Immature natural killer cell (primary cell): ENCODE data around the gene MCOLN1. TPM values are rescaled to one million over a fixed set of nuclear protein-coding genes. Genes with fewer than 3 reads are reported as not detected.

Source experiments
- DNase-seq, 3 donors: peaks; one replicate each; pipeline ENCODE4 v3.0.0; 2022; ENCODE audit warnings: mixed read lengths in 1 of 3
- H3K27ac Mint-ChIP-seq, 6 donors: one replicate each; pipeline ENCODE4 v1.8.0; 2020; ENCODE audit warnings: mixed read lengths in 6 of 6, mild to moderate bottlenecking in 5 of 6, inconsistent platforms in 4 of 6, moderate library complexity in 3 of 6
- H3K27me3 Mint-ChIP-seq, 3 donors: one replicate each; pipeline ENCODE4 v1.8.0; 2020 to 2021; ENCODE audit warnings: low read depth in 3 of 3, mild to moderate bottlenecking in 3 of 3, mixed read lengths in 3 of 3, moderate library complexity in 3 of 3, inconsistent platforms in 1 of 3
- H3K36me3 Mint-ChIP-seq, 3 donors: one replicate each; pipeline ENCODE4 v1.8.0; 2020; ENCODE audit warnings: mixed read lengths in 3 of 3, inconsistent platforms in 2 of 3, mild to moderate bottlenecking in 2 of 3
- H3K4me1 Mint-ChIP-seq, 2 donors: one replicate each; pipeline ENCODE4 v1.8.0; 2020; ENCODE audit warnings: inconsistent platforms in 2 of 2, mild to moderate bottlenecking in 2 of 2, mixed read lengths in 2 of 2, moderate library complexity in 1 of 2
- H3K4me3 Mint-ChIP-seq, 5 donors: one replicate each; pipeline ENCODE4 v1.8.0; 2020; ENCODE audit warnings: mild to moderate bottlenecking in 5 of 5, mixed read lengths in 5 of 5, inconsistent platforms in 3 of 5, moderate library complexity in 3 of 5
- H3K9me3 Mint-ChIP-seq, 6 donors: one replicate each; pipeline ENCODE4 v1.8.0; 2020; ENCODE audit warnings: mild to moderate bottlenecking in 6 of 6, mixed read lengths in 6 of 6, inconsistent platforms in 4 of 6, moderate library complexity in 3 of 6
- polyA plus RNA-seq, 3 donors: library from polyadenylated mRNA; unstranded; fragments of 300-500 nt; fragmentation: Illumina TruSeq; gene quantifications; one replicate each; pipeline ENCODE4 v1.2.3, GENCODE V29; 2021

The MCOLN1 gene
- polyA plus RNA-seq, 3 donors from 2014 or later = 6.6 to 17.1 (median 9.5) TPM

DNA sequence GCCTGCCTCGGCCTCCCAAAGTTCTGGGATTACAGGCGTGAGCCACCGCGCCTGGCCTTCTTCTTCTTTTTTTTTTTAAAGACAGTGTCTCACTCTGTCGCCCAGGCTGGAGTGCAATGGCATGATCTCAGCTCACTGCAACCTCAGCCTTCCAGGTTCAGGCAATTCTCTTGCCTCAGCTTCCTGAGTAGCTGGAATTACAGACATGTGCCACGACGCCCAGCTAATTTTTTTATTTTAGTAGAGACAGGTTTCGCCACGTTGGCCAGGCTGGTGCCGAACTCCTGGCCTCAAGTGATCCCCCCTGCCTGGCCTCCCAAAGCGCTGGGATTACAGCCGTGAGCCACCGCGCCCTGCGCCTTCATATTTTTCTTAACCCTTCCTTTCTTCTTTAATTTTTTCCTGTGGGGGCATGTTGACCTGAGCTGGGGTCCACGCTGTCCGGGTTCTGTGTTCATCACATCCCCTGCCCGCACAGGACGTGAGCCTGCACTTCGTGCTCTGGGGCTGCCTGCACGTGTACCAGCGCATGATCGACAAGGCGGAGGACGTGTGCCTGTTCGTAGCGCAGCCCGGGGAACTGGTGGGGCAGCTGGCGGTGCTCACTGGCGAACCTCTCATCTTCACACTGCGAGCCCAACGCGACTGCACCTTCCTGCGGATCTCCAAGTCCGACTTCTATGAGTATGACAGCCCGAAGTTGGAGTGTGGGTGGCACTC lies 27.2 kb downstream of the MCOLN1 start:
- no peak overlapping the region for H3K4me3 Mint-ChIP-seq
- no peaks in the 10 kb centered on the region for H3K27me3 Mint-ChIP-seq
- peaks cover 4 to 13% (median 12%) of the 10 kb centered on the region in 3 donors for H3K36me3 Mint-ChIP-seq
- no peak overlapping the region for H3K27ac Mint-ChIP-seq
- peaks cover 8 to 11% of the 10 kb centered on the region in 2 donors for H3K4me1 Mint-ChIP-seq
- DNase-seq = no peak
- no peaks in the 10 kb centered on the region for H3K9me3 Mint-ChIP-seq

DNA sequence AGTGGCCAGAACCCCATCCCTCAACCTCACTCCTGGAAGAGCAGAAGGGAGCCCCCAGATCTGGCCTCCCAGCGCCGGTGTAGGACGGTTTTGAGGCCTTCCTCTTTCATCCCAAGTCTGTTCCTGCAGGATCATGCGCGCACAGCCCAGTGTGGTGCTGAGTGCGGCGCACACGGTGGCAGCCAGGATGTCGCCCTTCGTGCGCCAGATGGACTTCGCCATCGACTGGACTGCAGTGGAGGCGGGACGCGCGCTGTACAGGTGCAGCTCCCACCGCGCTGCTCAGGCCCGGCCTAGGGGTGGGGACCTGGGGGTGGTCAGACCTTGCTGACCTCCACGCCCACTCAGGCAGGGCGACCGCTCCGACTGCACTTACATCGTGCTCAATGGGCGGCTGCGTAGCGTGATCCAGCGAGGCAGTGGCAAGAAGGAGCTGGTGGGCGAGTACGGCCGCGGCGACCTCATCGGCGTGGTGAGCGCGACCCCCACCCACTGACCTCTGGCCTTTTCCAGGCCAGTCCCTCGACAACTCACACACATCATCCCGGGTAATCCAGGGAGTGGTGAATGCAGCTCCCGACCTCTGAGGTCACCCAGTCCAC lies 27.8 kb downstream of the MCOLN1 start:
- no peak for DNase-seq
- Mint-ChIP-seq H3K36me3 (peaks cover 4 to 13% (median 12%) of the 10 kb centered on the region in 3 donors), H3K9me3 (no peaks in the 10 kb centered on the region), H3K27me3 (no peaks in the 10 kb centered on the region), H3K4me3 (no peak overlapping the region), H3K4me1 (peaks cover 8 to 11% of the 10 kb centered on the region in 2 donors), H3K27ac (no peak overlapping the region)

DNA sequence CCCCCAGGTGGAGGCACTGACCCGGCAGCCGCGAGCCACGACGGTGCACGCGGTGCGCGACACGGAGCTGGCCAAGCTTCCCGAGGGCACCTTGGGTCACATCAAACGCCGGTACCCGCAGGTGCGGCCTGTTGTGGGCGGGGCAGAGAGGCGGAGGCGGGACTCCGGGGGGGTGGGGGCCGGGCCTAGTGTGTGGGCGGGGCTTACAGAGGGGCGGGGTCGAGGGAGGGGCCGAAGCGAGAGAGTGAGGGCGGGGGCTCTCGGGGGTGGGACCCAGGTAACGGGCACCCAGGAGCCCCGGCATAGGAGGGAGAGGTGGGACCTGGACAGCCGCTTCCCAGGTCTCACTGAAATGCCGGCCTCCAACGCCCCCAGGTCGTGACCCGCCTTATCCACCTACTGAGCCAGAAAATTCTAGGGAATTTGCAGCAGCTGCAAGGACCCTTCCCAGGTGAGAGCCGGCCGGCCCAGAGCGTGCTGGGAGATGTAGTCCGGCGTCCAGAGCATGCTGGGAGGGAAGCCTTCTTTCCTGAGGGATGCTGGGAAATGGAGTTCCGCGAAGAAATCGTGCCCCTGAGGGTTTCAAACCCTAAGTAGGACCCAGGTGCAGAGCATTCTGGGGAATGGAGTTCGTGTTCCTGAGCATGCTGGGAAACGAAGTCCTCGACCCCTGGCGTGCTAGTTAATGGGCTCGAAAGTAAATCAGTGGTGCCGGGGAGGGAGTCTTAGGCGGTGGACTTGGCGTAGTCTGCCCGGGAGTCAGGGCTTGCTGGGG lies 28.8 kb downstream of the MCOLN1 start:
- Mint-ChIP-seq H3K9me3 (no peaks in the 10 kb centered on the region), H3K4me3 (no peak overlapping the region), H3K4me1 (peaks cover 5 to 6% of the 10 kb centered on the region in 2 donors), H3K27ac (peak overlapping the region in 1 of 6 donors; percentile 17), H3K27me3 (no peaks in the 10 kb centered on the region), H3K36me3 (peaks cover 0 to 9% (median 8%) of the 10 kb centered on the region in 3 donors)
- peak in 2 of 3 donors; percentile 16 to 17 for DNase-seq

DNA sequence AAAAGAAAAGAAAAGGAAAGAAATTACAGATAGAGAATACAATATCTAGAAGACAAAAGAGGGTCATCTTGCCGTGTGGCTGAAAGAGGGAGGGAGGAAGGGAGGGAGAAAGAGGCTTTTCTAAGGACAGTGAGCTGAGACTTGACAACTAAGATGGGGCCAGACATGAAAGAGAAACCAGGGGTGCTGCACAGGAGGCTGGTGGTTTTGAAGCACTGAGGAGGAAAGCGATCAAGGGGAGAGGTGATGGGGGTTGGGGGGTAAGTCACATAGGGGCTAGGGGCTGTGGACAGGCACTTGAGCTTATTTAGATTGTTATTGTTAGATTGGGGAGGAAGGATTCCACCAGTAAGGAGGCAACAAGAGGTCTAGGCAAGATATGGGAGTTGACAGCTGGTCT lies 30.4 kb downstream of the MCOLN1 start:
- Mint-ChIP-seq H3K4me3 (no peak overlapping the region), H3K9me3 (no peaks in the 10 kb centered on the region), H3K36me3 (peaks cover 1 to 17% (median 14%) of the 10 kb centered on the region in 3 donors), H3K27me3 (no peaks in the 10 kb centered on the region), H3K27ac (no peak overlapping the region), H3K4me1 (peaks cover 0 to 3% of the 10 kb centered on the region in 2 donors)
- DNase-seq = no peak

DNA sequence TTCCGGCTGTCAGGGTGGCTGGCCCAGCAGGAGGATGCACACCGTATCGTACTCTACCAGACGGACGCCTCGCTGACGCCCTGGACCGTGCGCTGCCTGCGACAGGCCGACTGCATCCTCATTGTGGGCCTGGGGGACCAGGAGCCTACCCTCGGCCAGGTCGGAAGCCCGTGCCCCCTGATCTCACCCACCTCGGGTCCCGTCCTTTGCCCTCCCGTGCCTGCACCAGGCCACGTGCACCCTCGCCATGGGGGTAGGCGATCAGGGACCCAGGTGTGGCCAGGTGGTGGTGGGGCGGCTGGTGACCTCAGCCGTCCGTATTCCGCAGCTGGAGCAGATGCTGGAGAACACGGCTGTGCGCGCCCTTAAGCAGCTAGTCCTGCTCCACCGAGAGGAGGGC lies 32.1 kb downstream of the MCOLN1 start:
- DNase-seq = no peak
- H3K9me3 Mint-ChIP-seq = no peaks in the 10 kb centered on the region
- peak overlapping the region in 1 of 6 donors; percentile 22 for H3K27ac Mint-ChIP-seq
- peaks cover 0 to 3% of the 10 kb centered on the region in 2 donors for H3K4me1 Mint-ChIP-seq
- no peaks in the 10 kb centered on the region for H3K27me3 Mint-ChIP-seq
- H3K36me3 Mint-ChIP-seq = peaks cover 9 to 29% (median 24%) of the 10 kb centered on the region in 3 donors
- no peak overlapping the region for H3K4me3 Mint-ChIP-seq

DNA sequence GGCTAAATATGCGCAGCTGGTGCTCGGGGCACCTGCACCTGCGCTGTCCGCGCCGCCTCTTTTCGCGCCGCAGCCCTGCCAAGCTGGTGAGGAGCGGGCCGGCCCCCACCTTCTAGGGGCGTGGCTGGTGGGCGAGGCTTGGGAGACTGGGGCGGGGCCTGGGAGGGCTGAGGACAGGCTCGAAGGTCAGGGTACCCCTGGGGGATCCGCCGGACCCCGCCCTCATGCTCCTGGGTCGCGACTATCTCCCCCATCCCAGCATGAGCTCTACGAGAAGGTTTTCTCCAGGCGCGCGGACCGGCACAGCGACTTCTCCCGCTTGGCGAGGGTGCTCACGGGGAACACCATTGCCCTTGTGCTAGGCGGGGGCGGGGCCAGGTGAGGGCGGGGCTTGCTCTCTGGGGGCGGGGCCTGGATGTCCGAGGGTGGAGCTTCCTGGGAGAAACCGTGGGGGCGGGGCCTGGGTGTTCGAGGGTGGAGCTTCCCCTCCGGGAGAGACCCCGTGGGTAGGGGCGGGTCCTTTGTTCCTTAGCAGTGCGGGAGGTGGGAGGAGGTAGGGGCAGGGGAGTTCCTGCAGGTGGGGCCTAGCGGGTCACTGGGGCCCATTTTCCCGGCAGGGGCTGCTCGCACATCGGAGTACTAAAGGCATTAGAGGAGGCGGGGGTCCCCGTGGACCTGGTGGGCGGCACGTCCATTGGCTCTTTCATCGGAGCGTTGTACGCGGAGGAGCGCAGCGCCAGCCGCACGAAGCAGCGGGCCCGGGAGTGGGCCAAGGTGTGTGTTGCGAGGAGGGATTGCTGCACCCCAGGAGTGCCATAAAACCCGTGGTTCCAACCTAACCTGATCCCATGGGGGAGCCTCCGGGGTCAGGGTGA lies 32.8 kb downstream of the MCOLN1 start:
- no peak overlapping the region for H3K4me3 Mint-ChIP-seq
- no peaks in the 10 kb centered on the region for H3K27me3 Mint-ChIP-seq
- no peaks in the 10 kb centered on the region for H3K9me3 Mint-ChIP-seq
- DNase-seq = no peak
- H3K36me3 Mint-ChIP-seq = peaks cover 10 to 31% (median 26%) of the 10 kb centered on the region in 3 donors
- H3K4me1 Mint-ChIP-seq = peaks cover 0 to 3% of the 10 kb centered on the region in 2 donors
- H3K27ac Mint-ChIP-seq = no peak overlapping the region

DNA sequence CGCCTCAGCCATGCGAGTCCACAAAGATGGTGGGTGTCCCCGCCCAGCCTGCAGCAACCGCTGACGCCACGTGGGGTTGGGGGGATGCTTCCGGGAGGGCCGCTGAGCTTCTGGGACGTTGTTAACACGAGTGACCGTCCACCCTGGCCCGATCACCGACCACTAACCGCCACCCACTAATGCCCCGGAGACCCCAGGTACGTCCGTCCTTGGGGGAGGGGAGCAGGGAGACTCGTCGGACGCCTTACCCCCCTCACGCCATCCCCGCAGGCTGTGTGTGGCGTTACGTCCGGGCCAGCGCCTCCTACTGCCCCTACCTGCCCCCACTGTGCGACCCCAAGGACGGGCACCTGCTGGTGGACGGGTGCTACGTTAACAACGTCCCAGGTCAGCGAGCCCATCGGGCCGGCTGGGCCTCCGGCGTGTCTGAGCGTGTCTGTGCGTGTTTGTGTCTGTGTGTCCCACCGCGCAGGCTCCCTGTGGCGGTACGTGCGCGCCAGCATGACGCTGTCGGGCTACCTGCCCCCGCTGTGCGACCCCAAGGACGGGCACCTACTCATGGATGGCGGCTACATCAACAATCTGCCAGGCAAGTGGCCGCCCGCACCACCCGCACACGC lies 34.4 kb downstream of the MCOLN1 start:
- Mint-ChIP-seq H3K4me3 (no peak overlapping the region), H3K36me3 (peaks cover 13 to 30% (median 29%) of the 10 kb centered on the region in 3 donors), H3K27ac (no peak overlapping the region), H3K9me3 (no peaks in the 10 kb centered on the region), H3K27me3 (no peaks in the 10 kb centered on the region), H3K4me1 (no peaks in the 10 kb centered on the region)
- DNase-seq = no peak

DNA sequence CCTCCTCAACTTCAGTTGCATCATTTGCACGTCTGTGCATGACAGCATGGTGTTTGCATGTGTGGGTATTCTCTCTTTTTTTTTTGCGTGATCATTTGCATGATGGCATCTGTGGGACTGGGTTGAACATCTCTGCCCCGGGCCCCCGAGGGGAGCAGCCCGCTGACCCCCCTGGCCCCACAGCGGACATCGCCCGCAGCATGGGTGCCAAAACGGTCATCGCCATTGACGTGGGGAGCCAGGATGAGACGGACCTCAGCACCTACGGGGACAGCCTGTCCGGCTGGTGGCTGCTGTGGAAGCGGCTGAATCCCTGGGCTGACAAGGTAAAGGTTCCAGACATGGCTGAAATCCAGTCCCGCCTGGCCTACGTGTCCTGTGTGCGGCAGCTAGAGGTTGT lies 36.2 kb downstream of the MCOLN1 start:
- H3K9me3 Mint-ChIP-seq = no peaks in the 10 kb centered on the region
- no peak overlapping the region for H3K27ac Mint-ChIP-seq
- H3K4me3 Mint-ChIP-seq = no peak overlapping the region
- peaks cover 0 to 2% (median 0%) of the 10 kb centered on the region in 3 donors for H3K27me3 Mint-ChIP-seq
- no peaks in the 10 kb centered on the region for H3K4me1 Mint-ChIP-seq
- peaks cover 13 to 26% (median 23%) of the 10 kb centered on the region in 3 donors for H3K36me3 Mint-ChIP-seq
- no peak for DNase-seq

DNA sequence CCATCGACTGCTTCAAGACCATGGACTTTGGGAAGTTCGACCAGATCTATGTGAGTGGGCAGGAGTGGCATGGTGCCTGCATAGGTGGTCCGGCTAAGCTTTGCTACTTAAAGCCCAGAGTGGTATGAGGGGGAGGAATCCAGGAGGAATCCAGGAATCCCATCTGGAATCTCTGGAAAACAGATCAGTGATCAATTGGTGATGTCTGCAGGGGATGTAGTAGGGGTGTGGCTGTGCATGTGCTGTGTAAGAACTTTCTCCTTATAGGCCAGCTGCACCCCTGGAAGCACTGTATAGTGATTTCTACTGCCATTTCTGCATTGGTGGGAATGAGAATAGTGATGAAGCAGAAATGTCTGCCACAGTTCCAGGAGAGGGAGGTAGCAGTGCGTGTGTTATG lies 36.7 kb downstream of the MCOLN1 start:
- Mint-ChIP-seq H3K4me3 (no peak overlapping the region), H3K4me1 (no peaks in the 10 kb centered on the region), H3K27me3 (peaks cover 0 to 2% (median 0%) of the 10 kb centered on the region in 3 donors), H3K9me3 (no peaks in the 10 kb centered on the region), H3K27ac (peak overlapping the region in 1 of 6 donors; percentile 29), H3K36me3 (peaks cover 13 to 26% (median 23%) of the 10 kb centered on the region in 3 donors)
- DNase-seq = no peak

DNA sequence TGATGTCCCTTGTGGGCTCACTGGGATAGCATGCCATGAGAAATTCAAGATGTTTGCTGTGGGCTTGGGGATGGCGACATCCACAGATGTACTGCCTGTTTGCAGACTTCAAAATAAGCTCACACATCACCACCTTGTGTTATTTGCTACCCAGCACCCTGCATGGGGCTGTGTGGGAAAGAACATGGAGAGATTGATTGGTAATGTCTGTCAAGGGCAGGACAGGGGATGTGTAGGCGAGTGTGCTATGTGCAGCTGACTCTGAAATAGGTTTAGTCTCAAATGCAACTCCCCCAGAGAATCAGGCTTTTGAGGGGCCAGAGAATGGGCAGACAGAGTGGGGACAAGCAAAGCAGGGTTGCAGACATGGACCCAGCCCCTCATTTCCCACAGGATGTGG lies 37.8 kb downstream of the MCOLN1 start:
- DNase-seq = no peak
- Mint-ChIP-seq H3K27me3 (peaks cover 0 to 2% (median 0%) of the 10 kb centered on the region in 3 donors), H3K36me3 (peaks cover 13 to 26% (median 23%) of the 10 kb centered on the region in 3 donors), H3K4me3 (no peak overlapping the region), H3K9me3 (no peaks in the 10 kb centered on the region), H3K4me1 (no peaks in the 10 kb centered on the region), H3K27ac (no peak overlapping the region)

DNA sequence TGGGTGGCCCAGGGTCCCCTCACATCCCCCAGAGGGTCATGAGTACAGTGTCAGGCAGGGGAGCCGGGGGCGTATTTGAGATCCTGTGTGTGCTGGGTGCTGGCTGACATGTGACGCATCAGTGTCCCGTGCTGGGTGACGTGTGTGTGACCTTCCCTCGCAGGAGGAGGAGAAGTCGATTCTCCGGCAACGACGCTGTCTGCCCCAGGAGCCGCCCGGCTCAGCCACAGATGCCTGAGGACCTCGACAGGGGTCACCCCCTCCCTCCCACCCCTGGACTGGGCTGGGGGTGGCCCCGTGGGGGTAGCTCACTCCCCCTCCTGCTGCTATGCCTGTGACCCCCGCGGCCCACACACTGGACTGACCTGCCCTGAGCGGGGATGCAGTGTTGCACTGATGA lies 38.9 kb downstream of the MCOLN1 start:
- Mint-ChIP-seq H3K4me3 (no peak overlapping the region), H3K36me3 (peaks cover 13 to 24% (median 23%) of the 10 kb centered on the region in 3 donors), H3K9me3 (no peaks in the 10 kb centered on the region), H3K4me1 (no peaks in the 10 kb centered on the region), H3K27me3 (peaks cover 0 to 2% (median 0%) of the 10 kb centered on the region in 3 donors), H3K27ac (no peak overlapping the region)
- DNase-seq = no peak

DNA sequence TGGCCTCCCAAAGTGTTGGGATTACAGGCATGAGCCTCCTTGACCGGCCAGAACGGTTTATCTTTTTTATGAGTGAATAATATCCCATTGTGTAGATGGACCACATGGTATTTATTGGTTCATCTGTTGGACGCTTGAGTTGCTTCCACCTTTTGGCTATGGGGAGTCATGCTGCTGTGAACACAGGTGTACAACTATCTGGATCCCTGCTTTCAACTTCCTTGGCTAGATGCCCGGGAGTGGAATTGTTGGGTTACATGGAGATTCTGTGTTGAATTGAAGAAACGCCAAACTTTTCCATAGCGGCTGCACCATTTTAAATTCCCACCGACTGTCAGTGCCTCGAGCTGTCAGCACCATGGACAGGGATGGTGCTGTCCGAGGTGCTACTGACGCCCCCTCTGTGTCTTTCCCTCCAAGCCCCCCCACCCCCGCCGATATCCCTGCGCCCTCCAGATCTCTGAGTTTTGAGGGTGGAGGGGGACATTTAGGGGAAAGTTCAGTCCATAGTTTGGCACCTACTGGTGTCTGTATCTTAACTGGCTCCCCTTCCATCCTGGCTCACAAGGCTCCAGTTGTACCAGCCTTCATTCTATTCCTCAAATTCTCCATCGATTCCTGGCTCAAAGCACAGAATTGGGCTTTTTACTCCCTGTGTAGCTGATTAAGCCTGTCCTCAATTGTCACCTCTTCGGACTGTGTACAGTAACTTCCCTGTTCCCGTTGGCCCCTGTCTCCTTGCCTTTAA lies 40.4 kb downstream of the MCOLN1 start:
- H3K36me3 Mint-ChIP-seq = peaks cover 11 to 17% (median 16%) of the 10 kb centered on the region in 3 donors
- no peak for DNase-seq
- H3K4me3 Mint-ChIP-seq = no peak overlapping the region
- H3K27ac Mint-ChIP-seq = no peak overlapping the region
- H3K4me1 Mint-ChIP-seq = no peaks in the 10 kb centered on the region
- no peaks in the 10 kb centered on the region for H3K9me3 Mint-ChIP-seq
- H3K27me3 Mint-ChIP-seq = peaks cover 0 to 2% (median 0%) of the 10 kb centered on the region in 3 donors
